Measurements from ENCODE around the gene UBE2D2. TPM values are rescaled to one million over a fixed set of nuclear protein-coding genes. Genes with fewer than 3 reads are reported as not detected.
A peak's percentile ranks its signal among the peaks of the same experiment; 100 is the strongest.

The UBE2D2 gene
- polyA plus RNA-seq, 4 donors, result 74.3 to 118 (median 95.3) TPM

DNA sequence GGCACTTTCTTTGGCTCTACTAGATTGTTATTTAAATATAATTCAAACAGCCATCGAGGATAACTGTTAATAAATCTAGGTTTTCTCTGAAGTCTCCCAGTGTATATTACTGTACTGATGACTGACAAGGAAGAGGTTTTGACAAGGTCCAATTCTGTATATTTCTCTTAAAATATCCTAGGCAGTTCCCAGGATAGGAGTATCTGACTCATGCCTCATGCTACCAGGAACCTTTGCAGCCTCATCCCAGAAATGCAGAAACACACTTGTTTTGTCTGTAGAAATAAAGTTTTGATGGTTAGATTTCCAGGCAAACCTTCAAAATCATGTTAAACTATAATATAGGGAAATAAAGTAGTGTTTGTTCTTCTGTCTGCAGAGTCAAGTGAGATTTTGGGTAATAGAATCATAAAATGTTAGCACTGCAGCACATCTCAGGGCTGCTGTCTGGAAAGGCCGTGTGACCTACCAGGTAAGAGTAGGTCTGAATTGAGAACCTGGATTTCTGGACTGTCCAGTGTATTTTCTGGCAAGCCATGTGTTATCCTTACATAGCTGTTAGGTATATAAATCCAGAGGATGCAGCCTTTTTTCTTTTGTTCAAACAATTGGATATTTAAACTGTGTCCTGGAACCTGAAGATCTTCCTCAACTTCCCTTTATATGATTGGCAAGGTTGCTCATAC, 8.3 kb downstream of the UBE2D2 start:
- WGBS, 3 donors, result 48 to 71% (median 50%) methylated on average over 2 of the region's 2 CpGs
- H3K4me1 ChIP-seq (ENCODE audit: control insufficient read depth in 3 of 3, insufficient read depth in 2 of 3, low read depth in 1 of 3, low read length in 2 of 3), result peaks cover 3 to 8% (median 3%) of the 10 kb centered on the region in 3 donors
- FAIRE-seq, result no peak

DNA sequence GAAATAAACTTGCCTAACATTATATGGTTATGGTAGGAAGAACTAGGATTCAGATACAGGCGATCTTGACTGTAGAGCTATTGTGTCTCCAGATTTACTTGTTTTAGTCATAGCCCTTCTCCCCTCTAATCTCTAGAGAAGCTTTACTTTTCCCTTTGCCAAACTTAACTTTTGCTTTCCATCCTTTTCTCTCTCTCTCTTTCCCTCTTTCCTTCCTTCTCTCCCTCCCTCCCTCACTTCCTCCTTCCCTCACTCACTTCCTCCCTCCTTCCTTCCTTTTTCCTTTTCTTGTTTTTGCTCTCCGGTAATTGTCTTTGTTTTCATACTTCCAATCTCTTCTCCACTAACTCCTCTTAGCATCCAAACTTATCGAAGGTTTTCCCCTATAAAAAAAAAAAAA, 10.4 kb downstream of the UBE2D2 start:
- no peak for FAIRE-seq
- Histone ChIP-seq H3K27me3 (ENCODE audit: control insufficient read depth in 3 of 3, insufficient read depth in 3 of 3, low read length in 3 of 3) (no peaks in the 10 kb centered on the region), H3K4me1 (ENCODE audit: control insufficient read depth in 3 of 3, insufficient read depth in 2 of 3, low read depth in 1 of 3, low read length in 2 of 3) (peaks cover 2 to 9% (median 4%) of the 10 kb centered on the region in 3 donors), H3K4me3 (ENCODE audit: low read depth in 1 of 3, low read length in 3 of 3) (no peak overlapping the region), H3K27ac (ENCODE audit: low read depth in 1 of 3, low read length in 2 of 3) (no peak overlapping the region), H3K36me3 (ENCODE audit: control insufficient read depth in 3 of 3, insufficient read depth in 2 of 3, low read depth in 1 of 3, low read length in 3 of 3) (peaks cover 3 to 37% (median 3%) of the 10 kb centered on the region in 3 donors), H3K9me3 (ENCODE audit: control insufficient read depth in 2 of 2, insufficient read depth in 1 of 2, low read depth in 1 of 2, low read length in 1 of 2) (no peaks in the 10 kb centered on the region)
- no peak for DNase-seq
- WGBS, 3 donors, result 46 to 55% (median 55%) methylated on average over 3 of the region's 3 CpGs

More for the DNA sequence above, 8.3 kb downstream of the UBE2D2 start:
- peaks cover 3 to 39% (median 3%) of the 10 kb centered on the region in 3 donors for H3K36me3 ChIP-seq (ENCODE audit: control insufficient read depth in 3 of 3, insufficient read depth in 2 of 3, low read depth in 1 of 3, low read length in 3 of 3)
- H3K27me3 ChIP-seq (ENCODE audit: control insufficient read depth in 3 of 3, insufficient read depth in 3 of 3, low read length in 3 of 3), result no peaks in the 10 kb centered on the region
- H3K9me3 ChIP-seq (ENCODE audit: control insufficient read depth in 2 of 2, insufficient read depth in 1 of 2, low read depth in 1 of 2, low read length in 1 of 2), result no peaks in the 10 kb centered on the region
- DNase-seq, result no peak
- no peak overlapping the region for H3K4me3 ChIP-seq (ENCODE audit: low read depth in 1 of 3, low read length in 3 of 3)
- no peak overlapping the region for H3K27ac ChIP-seq (ENCODE audit: low read depth in 1 of 3, low read length in 2 of 3)

DNA sequence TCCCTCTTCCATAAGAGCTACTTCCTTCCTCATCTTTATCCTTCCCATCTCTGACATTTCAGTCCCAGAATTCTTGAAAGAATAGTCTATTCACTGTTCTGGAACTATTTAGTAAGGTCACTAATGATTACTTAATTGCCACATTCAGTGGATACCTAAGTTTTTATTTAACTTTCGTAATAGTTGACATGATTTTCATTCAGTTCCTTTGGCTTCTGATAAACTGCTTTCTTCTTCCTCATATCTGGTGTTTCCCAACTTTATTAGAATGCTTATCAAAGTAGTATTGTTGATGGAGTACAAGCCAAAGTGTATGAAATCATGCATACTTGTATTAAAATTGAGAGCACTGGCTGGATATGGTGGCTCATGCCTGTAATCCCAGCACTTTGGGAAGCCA, 10.8 kb downstream of the UBE2D2 start:
- Histone ChIP-seq H3K9me3 (ENCODE audit: control insufficient read depth in 2 of 2, insufficient read depth in 1 of 2, low read depth in 1 of 2, low read length in 1 of 2) (no peaks in the 10 kb centered on the region), H3K27me3 (ENCODE audit: control insufficient read depth in 3 of 3, insufficient read depth in 3 of 3, low read length in 3 of 3) (no peaks in the 10 kb centered on the region), H3K4me3 (ENCODE audit: low read depth in 1 of 3, low read length in 3 of 3) (no peak overlapping the region), H3K4me1 (ENCODE audit: control insufficient read depth in 3 of 3, insufficient read depth in 2 of 3, low read depth in 1 of 3, low read length in 2 of 3) (peaks cover 2 to 9% (median 4%) of the 10 kb centered on the region in 3 donors), H3K27ac (ENCODE audit: low read depth in 1 of 3, low read length in 2 of 3) (no peak overlapping the region), H3K36me3 (ENCODE audit: control insufficient read depth in 3 of 3, insufficient read depth in 2 of 3, low read depth in 1 of 3, low read length in 3 of 3) (peaks cover 3 to 37% (median 3%) of the 10 kb centered on the region in 3 donors)
- FAIRE-seq (no peak), DNase-seq (no peak)
- 22 to 52% (median 29%) methylated on average over 1 of the region's 1 CpG for WGBS, 3 donors

DNA sequence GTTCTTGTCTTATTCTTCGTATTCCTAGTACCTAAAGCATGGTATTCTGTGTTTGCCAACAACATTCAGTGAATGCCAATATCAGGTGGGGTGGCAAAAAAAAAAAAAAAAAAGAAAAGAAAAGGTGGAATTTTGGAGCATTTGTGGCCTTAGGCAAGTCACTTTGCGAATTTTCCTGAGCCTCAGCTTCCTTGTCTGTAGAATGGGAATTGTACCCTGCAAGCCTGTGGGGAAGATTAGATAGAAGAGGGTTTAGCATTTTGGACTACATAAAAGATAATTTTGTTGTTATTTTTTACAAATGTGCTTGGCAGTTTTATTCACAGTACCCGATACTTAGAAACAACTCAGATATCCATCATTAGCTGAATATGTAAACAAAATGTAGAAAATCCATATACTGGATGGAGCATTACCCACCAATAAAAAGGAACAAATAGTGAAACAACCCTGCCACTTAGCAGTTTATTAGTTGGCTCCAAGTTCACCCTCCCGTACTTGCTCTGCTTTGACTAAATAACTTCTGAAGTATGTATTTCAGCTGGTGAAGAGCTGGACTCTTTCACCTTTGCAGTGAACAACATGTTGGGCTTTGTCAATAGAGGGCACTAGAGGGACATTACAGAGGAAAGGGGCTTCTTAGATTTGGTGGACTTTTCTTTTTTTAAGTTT, 13.6 kb downstream of the UBE2D2 start:
- no peak overlapping the region for H3K27ac ChIP-seq (ENCODE audit: low read depth in 1 of 3, low read length in 2 of 3)
- FAIRE-seq (no peak), DNase-seq (peak; percentile 35)
- H3K27me3 ChIP-seq (ENCODE audit: control insufficient read depth in 3 of 3, insufficient read depth in 3 of 3, low read length in 3 of 3), result no peaks in the 10 kb centered on the region
- peaks cover 0 to 22% (median 0%) of the 10 kb centered on the region in 3 donors for H3K36me3 ChIP-seq (ENCODE audit: control insufficient read depth in 3 of 3, insufficient read depth in 2 of 3, low read depth in 1 of 3, low read length in 3 of 3)
- 47 to 61% (median 56%) methylated on average over 4 of the region's 4 CpGs for WGBS, 3 donors
- H3K4me1 ChIP-seq (ENCODE audit: control insufficient read depth in 3 of 3, insufficient read depth in 2 of 3, low read depth in 1 of 3, low read length in 2 of 3), result peaks cover 4 to 9% (median 6%) of the 10 kb centered on the region in 3 donors
- H3K4me3 ChIP-seq (ENCODE audit: low read depth in 1 of 3, low read length in 3 of 3), result no peak overlapping the region
- H3K9me3 ChIP-seq (ENCODE audit: control insufficient read depth in 2 of 2, insufficient read depth in 1 of 2, low read depth in 1 of 2, low read length in 1 of 2), result no peaks in the 10 kb centered on the region

DNA sequence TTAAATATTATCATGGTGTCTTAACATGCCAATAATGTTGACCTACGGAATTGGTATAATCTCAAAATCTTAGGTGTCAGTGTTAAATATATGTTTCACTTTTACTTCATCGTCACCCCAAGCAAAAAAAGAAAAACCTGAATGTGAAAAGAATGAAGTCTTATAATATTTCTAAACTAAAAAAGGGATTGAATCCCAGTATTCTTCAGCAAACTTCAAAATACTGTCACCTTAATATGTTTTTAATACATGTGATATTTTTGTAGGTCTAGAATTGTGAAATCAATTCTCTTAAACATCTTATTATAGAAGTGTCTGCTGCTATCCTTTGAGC, 14.1 kb downstream of the UBE2D2 start:
- 57 to 72% (median 65%) methylated on average over 2 of the region's 2 CpGs for WGBS, 3 donors
- H3K36me3 ChIP-seq (ENCODE audit: control insufficient read depth in 3 of 3, insufficient read depth in 2 of 3, low read depth in 1 of 3, low read length in 3 of 3), result peaks cover 0 to 21% (median 0%) of the 10 kb centered on the region in 3 donors
- H3K4me1 ChIP-seq (ENCODE audit: control insufficient read depth in 3 of 3, insufficient read depth in 2 of 3, low read depth in 1 of 3, low read length in 2 of 3), result peaks cover 4 to 9% (median 6%) of the 10 kb centered on the region in 3 donors
- no peak overlapping the region for H3K4me3 ChIP-seq (ENCODE audit: low read depth in 1 of 3, low read length in 3 of 3)
- H3K27me3 ChIP-seq (ENCODE audit: control insufficient read depth in 3 of 3, insufficient read depth in 3 of 3, low read length in 3 of 3), result no peaks in the 10 kb centered on the region
- no peak overlapping the region for H3K27ac ChIP-seq (ENCODE audit: low read depth in 1 of 3, low read length in 2 of 3)
- no peaks in the 10 kb centered on the region for H3K9me3 ChIP-seq (ENCODE audit: control insufficient read depth in 2 of 2, insufficient read depth in 1 of 2, low read depth in 1 of 2, low read length in 1 of 2)
- DNase-seq, result no peak
- FAIRE-seq, result no peak

DNA sequence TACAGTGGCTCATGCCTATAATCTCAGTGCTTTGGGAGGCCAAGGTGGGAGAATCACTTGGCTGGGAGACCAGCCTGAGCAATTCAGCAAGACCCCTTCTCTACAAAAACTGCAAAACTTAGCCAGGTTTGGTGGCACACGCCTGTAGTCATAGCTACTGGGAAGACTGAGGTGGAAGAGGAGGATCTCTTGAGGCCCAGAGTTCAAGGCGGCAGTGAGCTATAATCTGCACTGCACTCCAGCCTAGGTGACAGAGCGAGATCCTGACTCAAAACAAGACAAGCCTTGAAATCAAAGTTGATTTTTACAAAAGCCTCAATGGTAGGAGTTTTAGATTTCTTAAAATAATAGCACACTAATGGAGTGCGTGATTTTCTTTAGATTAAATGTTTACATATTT, 14.6 kb downstream of the UBE2D2 start:
- no peaks in the 10 kb centered on the region for H3K9me3 ChIP-seq (ENCODE audit: control insufficient read depth in 2 of 2, insufficient read depth in 1 of 2, low read depth in 1 of 2, low read length in 1 of 2)
- peaks cover 0 to 21% (median 2%) of the 10 kb centered on the region in 3 donors for H3K36me3 ChIP-seq (ENCODE audit: control insufficient read depth in 3 of 3, insufficient read depth in 2 of 3, low read depth in 1 of 3, low read length in 3 of 3)
- H3K4me3 ChIP-seq (ENCODE audit: low read depth in 1 of 3, low read length in 3 of 3), result no peak overlapping the region
- FAIRE-seq (no peak), DNase-seq (no peak)
- no peak overlapping the region for H3K27ac ChIP-seq (ENCODE audit: low read depth in 1 of 3, low read length in 2 of 3)
- H3K4me1 ChIP-seq (ENCODE audit: control insufficient read depth in 3 of 3, insufficient read depth in 2 of 3, low read depth in 1 of 3, low read length in 2 of 3), result peaks cover 4 to 9% (median 6%) of the 10 kb centered on the region in 3 donors
- H3K27me3 ChIP-seq (ENCODE audit: control insufficient read depth in 3 of 3, insufficient read depth in 3 of 3, low read length in 3 of 3), result no peaks in the 10 kb centered on the region
- WGBS, 3 donors, result 72 to 81% (median 73%) methylated on average over 4 of the region's 4 CpGs

DNA sequence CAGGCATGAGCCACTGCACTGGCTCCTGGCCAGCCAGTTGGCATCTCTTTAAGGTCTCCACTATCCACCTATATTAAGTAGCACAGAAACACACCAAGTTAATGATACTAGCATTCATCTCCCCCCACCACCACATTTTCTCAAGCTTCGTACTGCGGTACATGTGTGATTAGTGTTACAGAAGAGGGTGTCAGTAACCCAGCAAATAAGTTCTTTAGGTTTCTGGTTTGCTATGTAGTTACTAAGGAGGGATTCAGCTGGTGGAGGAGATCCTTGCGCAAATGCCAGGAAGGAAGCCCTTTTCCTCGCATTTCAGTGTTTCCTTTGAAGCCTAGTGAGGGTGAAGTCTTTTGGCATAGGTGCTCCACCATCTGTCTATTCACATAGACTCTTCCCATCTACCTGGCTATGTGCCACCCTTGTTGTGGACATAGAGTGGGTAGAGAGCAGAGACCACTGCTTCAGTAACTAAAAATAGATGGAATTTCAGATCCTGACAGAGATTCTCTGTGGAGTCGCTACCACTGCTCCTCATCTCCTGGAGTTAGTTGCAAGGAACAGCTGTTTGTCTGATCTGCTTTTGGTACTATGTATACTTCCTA, 16.7 kb downstream of the UBE2D2 start:
- Histone ChIP-seq H3K4me1 (ENCODE audit: control insufficient read depth in 3 of 3, insufficient read depth in 2 of 3, low read depth in 1 of 3, low read length in 2 of 3) (peaks cover 4 to 9% (median 6%) of the 10 kb centered on the region in 3 donors), H3K27me3 (ENCODE audit: control insufficient read depth in 3 of 3, insufficient read depth in 3 of 3, low read length in 3 of 3) (no peaks in the 10 kb centered on the region), H3K4me3 (ENCODE audit: low read depth in 1 of 3, low read length in 3 of 3) (no peak overlapping the region), H3K36me3 (ENCODE audit: control insufficient read depth in 3 of 3, insufficient read depth in 2 of 3, low read depth in 1 of 3, low read length in 3 of 3) (peaks cover 0 to 22% (median 2%) of the 10 kb centered on the region in 3 donors), H3K27ac (ENCODE audit: low read depth in 1 of 3, low read length in 2 of 3) (peak overlapping the region in 1 of 3 donors; percentile 34), H3K9me3 (ENCODE audit: control insufficient read depth in 2 of 2, insufficient read depth in 1 of 2, low read depth in 1 of 2, low read length in 1 of 2) (no peaks in the 10 kb centered on the region)
- FAIRE-seq (no peak), DNase-seq (no peak)
- 78 to 92% (median 82%) methylated on average over 5 of the region's 5 CpGs for WGBS, 3 donors

DNA sequence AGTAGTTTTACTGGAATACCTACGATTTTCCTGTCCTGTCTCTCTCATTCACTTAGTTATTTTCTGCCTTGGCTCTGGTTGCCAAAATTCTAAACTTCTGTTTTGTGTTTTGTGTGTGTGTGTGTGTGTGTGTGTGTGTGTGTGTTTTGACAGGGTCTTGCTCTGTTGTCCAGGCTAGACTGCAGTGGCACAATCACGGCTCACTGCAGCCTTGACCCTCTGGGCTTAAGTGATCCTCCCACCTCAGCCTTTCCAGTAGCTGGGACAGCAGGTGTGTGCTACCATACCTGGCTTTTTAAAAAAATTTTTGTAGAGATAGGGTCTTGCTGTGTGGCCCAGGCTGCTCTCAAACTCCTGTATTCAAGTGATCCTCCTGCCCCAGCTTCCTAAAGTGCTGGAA, 17.2 kb downstream of the UBE2D2 start:
- Histone ChIP-seq H3K36me3 (ENCODE audit: control insufficient read depth in 3 of 3, insufficient read depth in 2 of 3, low read depth in 1 of 3, low read length in 3 of 3) (peaks cover 0 to 22% (median 2%) of the 10 kb centered on the region in 3 donors), H3K4me1 (ENCODE audit: control insufficient read depth in 3 of 3, insufficient read depth in 2 of 3, low read depth in 1 of 3, low read length in 2 of 3) (peaks cover 4 to 9% (median 6%) of the 10 kb centered on the region in 3 donors), H3K27me3 (ENCODE audit: control insufficient read depth in 3 of 3, insufficient read depth in 3 of 3, low read length in 3 of 3) (no peaks in the 10 kb centered on the region), H3K27ac (ENCODE audit: low read depth in 1 of 3, low read length in 2 of 3) (no peak overlapping the region), H3K9me3 (ENCODE audit: control insufficient read depth in 2 of 2, insufficient read depth in 1 of 2, low read depth in 1 of 2, low read length in 1 of 2) (no peaks in the 10 kb centered on the region), H3K4me3 (ENCODE audit: low read depth in 1 of 3, low read length in 3 of 3) (no peak overlapping the region)
- FAIRE-seq (no peak), DNase-seq (no peak)
- 50 to 55% (median 51%) methylated on average over 2 of the region's 2 CpGs for WGBS, 3 donors
